HG02938 (cell line): ENCODE measurements around the gene USP17L20.
"Not testable (repeated sequence)": the region's sequence is repeated elsewhere in the genome, so short reads cannot be mapped to it uniquely, and the experiment has no call there.

Experiments used
- ATAC-seq: cut with Tn5 transposase; IDR thresholded peaks from one replicate; pipeline ENCODE4 v1.9.1; 2021; ENCODE audit warnings: mild to moderate bottlenecking, moderate library complexity; ENCODE audit not compliant: unreplicated experiment

USP17L20 gene, protein sequence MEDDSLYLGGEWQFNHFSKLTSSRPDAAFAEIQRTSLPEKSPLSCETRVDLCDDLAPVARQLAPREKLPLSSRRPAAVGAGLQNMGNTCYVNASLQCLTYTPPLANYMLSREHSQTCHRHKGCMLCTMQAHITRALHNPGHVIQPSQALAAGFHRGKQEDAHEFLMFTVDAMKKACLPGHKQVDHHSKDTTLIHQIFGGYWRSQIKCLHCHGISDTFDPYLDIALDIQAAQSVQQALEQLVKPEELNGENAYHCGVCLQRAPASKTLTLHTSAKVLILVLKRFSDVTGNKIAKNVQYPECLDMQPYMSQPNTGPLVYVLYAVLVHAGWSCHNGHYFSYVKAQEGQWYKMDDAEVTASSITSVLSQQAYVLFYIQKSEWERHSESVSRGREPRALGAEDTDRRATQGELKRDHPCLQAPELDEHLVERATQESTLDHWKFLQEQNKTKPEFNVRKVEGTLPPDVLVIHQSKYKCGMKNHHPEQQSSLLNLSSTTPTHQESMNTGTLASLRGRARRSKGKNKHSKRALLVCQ

DNA sequence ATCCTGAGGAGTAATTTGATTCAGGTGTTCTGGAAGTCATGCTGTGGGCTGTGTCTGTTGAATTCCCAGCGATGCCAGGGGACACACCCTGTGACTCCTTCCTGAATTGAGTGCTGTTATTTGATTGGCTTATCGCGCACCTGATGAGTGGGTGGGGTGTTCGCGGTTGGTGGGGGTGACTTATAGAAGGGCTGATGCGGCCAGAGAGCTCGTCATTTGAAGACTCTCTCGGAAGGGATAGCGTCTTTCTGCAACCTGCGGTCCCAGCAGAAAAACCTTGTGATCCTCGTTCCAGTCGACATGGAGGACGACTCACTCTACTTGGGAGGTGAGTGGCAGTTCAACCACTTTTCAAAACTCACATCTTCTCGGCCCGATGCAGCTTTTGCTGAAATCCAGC lies at the start of gene USP17L20:
USP17L20 (plus strand) TSS at position 301 of the 400 bp plus-strand sequence; CDS start at position 301, 0 bp downstream.
- ATAC-seq, result not testable (repeated sequence)

DNA sequence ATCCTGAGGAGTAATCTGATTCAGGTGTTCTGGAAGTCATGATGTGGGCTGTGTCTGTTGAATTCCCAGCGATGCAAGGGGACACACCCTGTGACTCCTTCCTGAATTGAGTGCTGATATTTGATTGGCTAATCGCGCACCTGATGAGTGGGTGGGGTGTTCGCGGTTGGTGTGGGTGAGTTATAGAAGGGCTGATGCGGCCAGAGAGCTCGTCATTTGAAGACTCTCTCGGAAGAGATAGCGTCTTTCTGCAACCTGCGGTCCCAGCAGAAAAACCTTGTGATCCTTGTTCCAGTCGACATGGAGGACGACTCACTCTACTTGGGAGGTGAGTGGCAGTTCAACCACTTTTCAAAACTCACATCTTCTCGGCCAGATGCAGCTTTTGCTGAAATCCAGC lies 47.6 kb upstream of the USP17L20 start, which contains the start of gene USP17L10:
USP17L10 (plus strand) TSS at position 301 of the 400 bp plus-strand sequence; CDS start at position 301, 0 bp downstream.
- not testable (repeated sequence) for ATAC-seq

DNA sequence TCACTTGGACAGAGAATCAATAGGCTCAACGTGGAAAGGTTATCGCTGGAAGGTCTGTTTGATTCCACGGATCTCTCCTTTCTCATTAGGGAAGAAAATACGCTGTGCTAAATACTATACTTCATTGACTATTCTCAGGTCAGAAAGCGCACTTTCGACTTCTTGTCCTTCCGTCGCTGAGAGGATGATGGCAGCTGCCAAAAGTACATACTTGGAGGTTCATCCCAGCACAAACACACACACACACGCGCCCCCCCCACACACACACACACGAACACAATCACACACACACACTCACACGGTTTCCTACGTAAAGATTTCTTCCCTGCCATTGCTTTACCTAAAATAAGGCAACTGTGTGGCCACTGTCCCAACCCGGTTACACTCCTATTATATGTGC lies 43.2 kb upstream of the USP17L20 start:
- not testable (repeated sequence) for ATAC-seq

DNA sequence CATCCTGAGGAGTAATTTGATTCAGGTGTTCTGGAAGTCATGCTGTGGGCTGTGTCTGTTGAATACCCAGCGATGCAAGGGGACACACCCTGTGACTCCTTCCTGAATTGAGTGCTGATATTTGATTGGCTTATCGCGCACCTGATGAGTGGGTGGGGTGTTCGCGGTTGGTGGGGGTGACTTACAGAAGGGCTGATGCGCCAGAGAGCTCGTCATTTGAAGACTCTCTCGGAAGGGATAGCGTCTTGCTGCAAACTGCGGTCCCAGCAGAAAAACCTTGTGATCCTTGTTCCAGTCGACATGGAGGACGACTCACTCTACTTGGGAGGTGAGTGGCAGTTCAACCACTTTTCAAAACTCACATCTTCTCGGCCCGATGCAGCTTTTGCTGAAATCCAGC lies 42.8 kb upstream of the USP17L20 start, which contains the start of gene USP17L11:
USP17L11 (plus strand) TSS at position 301 of the 400 bp plus-strand sequence; CDS start at position 301, 0 bp downstream.
- ATAC-seq, result not testable (repeated sequence)

DNA sequence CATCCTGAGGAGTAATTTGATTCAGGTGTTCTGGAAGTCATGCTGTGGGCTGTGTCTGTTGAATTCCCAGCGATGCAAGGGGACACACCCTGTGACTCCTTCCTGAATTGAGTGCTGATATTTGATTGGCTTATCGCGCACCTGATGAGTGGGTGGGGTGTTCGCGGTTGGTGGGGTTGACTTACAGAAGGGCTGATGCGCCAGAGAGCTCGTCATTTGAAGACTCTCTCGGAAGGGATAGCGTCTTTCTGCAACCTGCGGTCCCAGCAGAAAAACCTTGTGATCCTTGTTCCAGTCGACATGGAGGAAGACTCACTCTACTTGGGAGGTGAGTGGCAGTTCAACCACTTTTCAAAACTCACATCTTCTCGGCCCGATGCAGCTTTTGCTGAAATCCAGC lies 38.1 kb upstream of the USP17L20 start, which contains the start of gene USP17L12:
USP17L12 (plus strand) TSS at position 301 of the 400 bp plus-strand sequence; CDS start at position 301, 0 bp downstream.
- not testable (repeated sequence) for ATAC-seq

DNA sequence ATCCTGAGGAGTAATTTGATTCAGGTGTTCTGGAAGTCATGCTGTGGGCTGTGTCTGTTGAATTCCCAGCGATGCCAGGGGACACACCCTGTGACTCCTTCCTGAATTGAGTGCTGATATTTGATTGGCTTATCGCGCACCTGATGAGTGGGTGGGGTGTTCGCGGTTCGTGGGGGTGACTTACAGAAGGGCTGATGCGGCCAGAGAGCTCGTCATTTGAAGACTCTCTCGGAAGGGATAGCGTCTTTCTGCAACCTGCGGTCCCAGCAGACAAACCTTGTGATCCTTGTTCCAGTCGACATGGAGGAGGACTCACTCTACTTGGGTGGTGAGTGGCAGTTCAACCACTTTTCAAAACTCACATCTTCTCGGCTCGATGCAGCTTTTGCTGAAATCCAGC lies 33.3 kb upstream of the USP17L20 start, which contains the start of gene USP17L13:
USP17L13 (plus strand) TSS at position 301 of the 400 bp plus-strand sequence; CDS start at position 301, 0 bp downstream.
- not testable (repeated sequence) for ATAC-seq

DNA sequence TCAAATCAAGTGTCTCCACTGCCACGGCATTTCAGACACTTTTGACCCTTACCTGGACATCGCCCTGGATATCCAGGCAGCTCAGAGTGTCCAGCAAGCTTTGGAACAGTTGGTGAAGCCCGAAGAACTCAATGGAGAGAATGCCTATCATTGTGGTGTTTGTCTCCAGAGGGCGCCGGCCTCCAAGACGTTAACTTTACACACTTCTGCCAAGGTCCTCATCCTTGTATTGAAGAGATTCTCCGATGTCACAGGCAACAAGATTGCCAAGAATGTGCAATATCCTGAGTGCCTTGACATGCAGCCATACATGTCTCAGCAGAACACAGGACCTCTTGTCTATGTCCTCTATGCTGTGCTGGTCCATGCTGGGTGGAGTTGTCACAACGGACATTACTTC lies 27.7 kb upstream of the USP17L20 start:
- not testable (repeated sequence) for ATAC-seq

DNA sequence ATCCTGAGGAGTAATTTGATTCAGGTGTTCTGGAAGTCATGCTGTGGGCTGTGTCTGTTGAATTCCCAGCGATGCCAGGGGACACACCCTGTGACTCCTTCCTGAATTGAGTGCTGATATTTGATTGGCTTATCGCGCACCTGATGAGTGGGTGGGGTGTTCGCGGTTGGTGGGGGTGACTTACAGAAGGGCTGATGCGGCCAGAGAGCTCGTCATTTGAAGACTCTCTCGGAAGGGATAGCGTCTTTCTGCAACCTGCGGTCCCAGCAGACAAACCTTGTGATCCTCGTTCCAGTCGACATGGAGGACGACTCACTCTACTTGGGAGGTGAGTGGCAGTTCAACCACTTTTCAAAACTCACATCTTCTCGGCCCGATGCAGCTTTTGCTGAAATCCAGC lies 23.8 kb upstream of the USP17L20 start, which contains the start of gene USP17L15:
USP17L15 (plus strand) TSS at position 301 of the 400 bp plus-strand sequence; CDS start at position 301, 0 bp downstream.
- not testable (repeated sequence) for ATAC-seq

DNA sequence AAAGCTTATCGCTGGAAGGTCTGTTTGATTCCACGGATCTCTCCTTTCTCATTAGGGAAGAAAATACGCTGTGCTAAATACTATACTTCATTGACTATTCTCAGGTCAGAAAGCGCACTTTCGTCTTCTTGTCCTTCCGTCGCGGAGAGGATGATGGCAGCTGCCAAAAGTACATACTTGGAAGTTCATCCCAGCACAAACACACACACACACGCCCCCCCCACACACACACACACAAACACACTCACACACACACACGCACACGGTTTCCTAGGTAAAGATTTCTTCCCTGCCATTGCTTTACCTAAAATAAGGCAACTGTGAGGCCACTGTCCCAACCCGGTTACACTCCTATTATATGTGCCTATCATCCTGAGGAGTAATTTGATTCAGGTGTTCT lies 19.5 kb upstream of the USP17L20 start:
- not testable (repeated sequence) for ATAC-seq

DNA sequence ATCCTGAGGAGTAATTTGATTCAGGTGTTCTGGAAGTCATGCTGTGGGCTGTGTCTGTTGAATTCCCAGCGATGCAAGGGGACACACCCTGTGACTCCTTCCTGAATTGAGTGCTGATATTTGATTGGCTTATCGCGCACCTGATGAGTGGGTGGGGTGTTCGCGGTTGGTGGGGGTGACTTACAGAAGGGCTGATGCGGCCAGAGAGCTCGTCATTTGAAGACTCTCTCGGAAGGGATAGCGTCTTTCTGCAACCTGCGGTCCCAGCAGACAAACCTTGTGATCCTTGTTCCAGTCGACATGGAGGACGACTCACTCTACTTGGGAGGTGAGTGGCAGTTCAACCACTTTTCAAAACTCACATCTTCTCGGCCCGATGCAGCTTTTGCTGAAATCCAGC lies 14.3 kb upstream of the USP17L20 start, which contains the start of gene USP17L17:
USP17L17 (plus strand) TSS at position 301 of the 400 bp plus-strand sequence; CDS start at position 301, 0 bp downstream.
- not testable (repeated sequence) for ATAC-seq

DNA sequence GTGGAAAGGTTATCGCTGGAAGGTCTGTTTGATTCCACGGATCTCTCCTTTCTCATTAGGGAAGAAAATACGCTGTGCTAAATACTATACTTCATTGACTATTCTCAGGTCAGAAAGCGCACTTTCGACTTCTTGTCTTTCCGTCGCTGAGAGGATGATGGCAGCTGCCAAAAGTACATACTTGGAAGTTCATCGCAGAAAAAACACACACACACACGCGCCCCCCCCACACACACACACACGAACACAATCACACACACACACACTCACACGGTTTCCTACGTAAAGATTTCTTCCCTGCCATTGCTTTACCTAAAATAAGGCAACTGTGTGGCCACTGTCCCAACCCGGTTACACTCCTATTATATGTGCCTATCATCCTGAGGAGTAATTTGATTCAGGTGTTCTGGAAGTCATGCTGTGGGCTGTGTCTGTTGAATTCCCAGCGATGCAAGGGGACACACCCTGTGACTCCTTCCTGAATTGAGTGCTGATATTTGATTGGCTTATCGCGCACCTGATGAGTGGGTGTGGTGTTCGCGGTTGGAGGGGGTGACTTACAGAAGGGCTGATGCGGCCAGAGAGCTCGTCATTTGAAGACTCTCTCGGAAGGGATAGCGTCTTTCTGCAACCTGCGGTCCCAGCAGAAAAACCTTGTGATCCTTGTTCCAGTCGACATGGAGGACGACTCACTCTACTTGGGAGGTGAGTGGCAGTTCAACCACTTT lies 9.8 kb upstream of the USP17L20 start, which contains the start of gene USP17L18:
USP17L18 (plus strand) TSS at position 678 of the 728 bp plus-strand sequence; CDS start at position 678, 0 bp downstream.
- ATAC-seq, result not testable (repeated sequence)

DNA sequence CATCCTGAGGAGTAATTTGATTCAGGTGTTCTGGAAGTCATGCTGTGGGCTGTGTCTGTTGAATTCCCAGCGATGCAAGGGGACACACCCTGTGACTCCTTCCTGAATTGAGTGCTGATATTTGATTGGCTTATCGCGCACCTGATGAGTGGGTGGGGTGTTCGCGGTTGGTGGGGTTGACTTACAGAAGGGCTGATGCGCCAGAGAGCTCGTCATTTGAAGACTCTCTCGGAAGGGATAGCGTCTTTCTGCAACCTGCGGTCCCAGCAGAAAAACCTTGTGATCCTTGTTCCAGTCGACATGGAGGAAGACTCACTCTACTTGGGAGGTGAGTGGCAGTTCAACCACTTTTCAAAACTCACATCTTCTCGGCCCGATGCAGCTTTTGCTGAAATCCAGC lies 4.8 kb upstream of the USP17L20 start, which contains the start of gene USP17L19:
USP17L19 (plus strand) TSS at position 301 of the 400 bp plus-strand sequence; CDS start at position 301, 0 bp downstream.
- ATAC-seq, result not testable (repeated sequence)

DNA sequence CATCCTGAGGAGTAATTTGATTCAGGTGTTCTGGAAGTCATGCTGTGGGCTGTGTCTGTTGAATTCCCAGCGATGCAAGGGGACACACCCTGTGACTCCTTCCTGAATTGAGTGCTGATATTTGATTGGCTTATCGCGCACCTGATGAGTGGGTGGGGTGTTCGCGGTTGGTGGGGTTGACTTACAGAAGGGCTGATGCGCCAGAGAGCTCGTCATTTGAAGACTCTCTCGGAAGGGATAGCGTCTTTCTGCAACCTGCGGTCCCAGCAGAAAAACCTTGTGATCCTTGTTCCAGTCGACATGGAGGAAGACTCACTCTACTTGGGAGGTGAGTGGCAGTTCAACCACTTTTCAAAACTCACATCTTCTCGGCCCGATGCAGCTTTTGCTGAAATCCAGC lies 4.6 kb downstream of the USP17L20 start, which contains the start of gene USP17L21:
USP17L21 (plus strand) TSS at position 301 of the 400 bp plus-strand sequence; CDS start at position 301, 0 bp downstream.
- not testable (repeated sequence) for ATAC-seq

DNA sequence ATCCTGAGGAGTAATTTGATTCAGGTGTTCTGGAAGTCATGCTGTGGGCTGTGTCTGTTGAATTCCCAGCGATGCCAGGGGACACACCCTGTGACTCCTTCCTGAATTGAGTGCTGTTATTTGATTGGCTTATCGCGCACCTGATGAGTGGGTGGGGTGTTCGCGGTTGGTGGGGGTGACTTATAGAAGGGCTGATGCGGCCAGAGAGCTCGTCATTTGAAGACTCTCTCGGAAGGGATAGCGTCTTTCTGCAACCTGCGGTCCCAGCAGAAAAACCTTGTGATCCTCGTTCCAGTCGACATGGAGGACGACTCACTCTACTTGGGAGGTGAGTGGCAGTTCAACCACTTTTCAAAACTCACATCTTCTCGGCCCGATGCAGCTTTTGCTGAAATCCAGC lies 9.4 kb downstream of the USP17L20 start, which contains the start of gene USP17L22:
USP17L22 (plus strand) TSS at position 301 of the 400 bp plus-strand sequence; CDS start at position 301, 0 bp downstream.
- not testable (repeated sequence) for ATAC-seq

DNA sequence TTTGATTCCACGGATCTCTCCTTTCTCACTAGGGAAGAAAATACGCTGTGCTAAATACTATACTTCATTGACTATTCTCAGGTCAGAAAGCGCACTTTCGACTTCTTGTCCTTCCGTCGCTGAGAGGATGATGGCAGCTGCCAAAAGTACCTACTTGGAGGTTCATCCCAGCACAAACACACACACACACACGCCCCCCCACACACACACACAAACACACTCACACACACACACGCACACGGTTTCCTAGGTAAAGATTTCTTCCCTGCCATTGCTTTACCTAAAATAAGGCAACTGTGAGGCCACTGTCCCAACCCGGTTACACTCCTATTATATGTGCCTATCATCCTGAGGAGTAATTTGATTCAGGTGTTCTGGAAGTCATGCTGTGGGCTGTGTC lies 13.8 kb downstream of the USP17L20 start:
- not testable (repeated sequence) for ATAC-seq
